Coronary artery (tissue), 2 donors: ENCODE results near the gene RNF144A.
"Not testable (repeated sequence)": the region's sequence is repeated elsewhere in the genome, so short reads cannot be mapped to it uniquely, and the experiment has no call there.

ENCODE experiments used
- DNase-seq: peaks from one replicate; pipeline ENCODE4 v3.0.0-alpha.2; 2017; ENCODE audit warnings: low spot score
- H3K27ac ChIP-seq, 2 donors: fragments of 200-600 bp; sonication (generic); one replicate each; pipeline ENCODE4 v1.5.1; 2016 to 2019
- H3K4me3 ChIP-seq: fragments of 200-600 bp; sonication (generic); 2 replicates; pipeline ENCODE4 v1.5.1; 2016; ENCODE audit warnings: mild to moderate bottlenecking, moderate library complexity
- TF ChIP-seq, protein P1 (sequence below): fragments of 200-600 bp; sonication (generic); IDR thresholded peaks from one replicate; pipeline ENCODE4 v1.5.1; 2019; ENCODE audit warnings: antibody characterized with exemption

The RNF144A gene

DNA sequence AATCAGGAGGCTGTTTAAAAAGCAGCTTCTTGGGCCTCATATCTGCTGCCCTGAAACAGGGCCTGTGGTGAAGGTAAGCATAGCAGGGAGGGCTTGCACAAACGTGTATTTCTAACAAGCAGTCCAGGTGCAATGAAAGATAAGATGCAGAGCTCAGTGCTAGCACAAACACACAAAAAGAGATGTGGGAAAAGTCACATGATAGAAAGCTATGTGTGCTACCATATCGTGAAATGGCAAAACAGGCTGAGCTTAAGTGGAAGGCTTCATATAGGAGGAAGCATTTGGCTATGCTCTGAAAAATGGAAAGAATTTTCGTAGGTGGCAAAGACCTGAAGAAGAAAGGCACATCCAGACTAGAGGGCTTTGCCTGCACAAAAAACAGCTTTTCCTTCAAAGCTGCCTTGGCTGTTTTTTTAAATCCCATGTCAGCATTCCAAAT, 29.4 kb upstream of the RNF144A start:
- DNase-seq: no peak
- no peak overlapping the region for H3K4me3 ChIP-seq
- TF ChIP-seq, protein P1, sequence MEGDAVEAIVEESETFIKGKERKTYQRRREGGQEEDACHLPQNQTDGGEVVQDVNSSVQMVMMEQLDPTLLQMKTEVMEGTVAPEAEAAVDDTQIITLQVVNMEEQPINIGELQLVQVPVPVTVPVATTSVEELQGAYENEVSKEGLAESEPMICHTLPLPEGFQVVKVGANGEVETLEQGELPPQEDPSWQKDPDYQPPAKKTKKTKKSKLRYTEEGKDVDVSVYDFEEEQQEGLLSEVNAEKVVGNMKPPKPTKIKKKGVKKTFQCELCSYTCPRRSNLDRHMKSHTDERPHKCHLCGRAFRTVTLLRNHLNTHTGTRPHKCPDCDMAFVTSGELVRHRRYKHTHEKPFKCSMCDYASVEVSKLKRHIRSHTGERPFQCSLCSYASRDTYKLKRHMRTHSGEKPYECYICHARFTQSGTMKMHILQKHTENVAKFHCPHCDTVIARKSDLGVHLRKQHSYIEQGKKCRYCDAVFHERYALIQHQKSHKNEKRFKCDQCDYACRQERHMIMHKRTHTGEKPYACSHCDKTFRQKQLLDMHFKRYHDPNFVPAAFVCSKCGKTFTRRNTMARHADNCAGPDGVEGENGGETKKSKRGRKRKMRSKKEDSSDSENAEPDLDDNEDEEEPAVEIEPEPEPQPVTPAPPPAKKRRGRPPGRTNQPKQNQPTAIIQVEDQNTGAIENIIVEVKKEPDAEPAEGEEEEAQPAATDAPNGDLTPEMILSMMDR: no peak
- H3K27ac ChIP-seq: no peak overlapping the region

DNA sequence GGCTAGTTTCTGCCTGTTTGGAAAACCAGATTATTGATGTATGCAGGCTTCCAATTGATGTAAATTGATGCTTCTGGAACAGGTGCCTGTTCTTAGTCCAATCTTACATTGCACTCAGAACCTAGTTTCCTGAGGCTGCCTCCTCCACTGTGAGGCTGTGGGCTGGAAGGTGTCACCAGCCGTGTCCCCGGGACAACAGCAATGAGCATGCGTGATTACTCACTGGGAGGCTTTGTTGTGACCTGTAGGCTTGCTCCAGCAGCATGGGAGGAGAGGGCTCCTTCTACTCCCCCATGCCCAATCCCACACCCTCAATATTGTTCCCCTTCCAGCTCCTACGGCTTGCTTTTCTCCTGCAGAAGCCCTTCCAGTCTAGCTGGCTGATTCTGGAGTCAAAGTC, 28.5 kb upstream of the RNF144A start:
- TF ChIP-seq, protein P1: no peak
- Histone ChIP-seq H3K27ac (no peak overlapping the region), H3K4me3 (no peak overlapping the region)
- no peak for DNase-seq

DNA sequence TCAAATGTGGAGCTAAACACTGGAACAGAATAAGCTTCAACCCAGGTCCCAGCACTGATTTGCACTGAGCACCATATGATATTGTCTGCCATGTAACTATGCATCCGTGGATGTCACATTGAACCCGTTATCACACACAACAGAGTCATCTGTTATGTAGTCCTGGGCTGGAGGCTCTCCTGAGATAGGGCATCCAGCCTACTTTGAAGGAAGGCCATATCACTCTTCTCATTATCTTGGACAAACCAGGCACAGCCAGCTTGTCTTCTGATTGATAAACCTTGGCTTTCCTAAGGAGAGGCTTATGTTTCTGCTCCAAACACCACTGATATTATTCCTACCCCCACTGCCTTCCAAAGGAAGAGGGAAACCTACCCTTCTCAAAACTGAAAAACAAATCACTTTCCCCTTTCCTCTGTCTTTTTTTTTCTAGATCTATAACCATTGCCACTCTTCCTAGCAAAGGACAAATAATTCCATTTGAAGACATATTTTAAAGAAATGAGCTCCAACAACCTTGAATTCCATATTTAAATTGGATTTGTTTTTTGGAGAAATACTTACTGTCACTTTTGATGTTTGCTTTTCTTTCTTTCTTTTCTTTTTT, 23.2 kb upstream of the RNF144A start:
- Histone ChIP-seq H3K27ac (no peak overlapping the region), H3K4me3 (no peak overlapping the region)
- no peak for DNase-seq
- TF ChIP-seq, protein P1: no peak

DNA sequence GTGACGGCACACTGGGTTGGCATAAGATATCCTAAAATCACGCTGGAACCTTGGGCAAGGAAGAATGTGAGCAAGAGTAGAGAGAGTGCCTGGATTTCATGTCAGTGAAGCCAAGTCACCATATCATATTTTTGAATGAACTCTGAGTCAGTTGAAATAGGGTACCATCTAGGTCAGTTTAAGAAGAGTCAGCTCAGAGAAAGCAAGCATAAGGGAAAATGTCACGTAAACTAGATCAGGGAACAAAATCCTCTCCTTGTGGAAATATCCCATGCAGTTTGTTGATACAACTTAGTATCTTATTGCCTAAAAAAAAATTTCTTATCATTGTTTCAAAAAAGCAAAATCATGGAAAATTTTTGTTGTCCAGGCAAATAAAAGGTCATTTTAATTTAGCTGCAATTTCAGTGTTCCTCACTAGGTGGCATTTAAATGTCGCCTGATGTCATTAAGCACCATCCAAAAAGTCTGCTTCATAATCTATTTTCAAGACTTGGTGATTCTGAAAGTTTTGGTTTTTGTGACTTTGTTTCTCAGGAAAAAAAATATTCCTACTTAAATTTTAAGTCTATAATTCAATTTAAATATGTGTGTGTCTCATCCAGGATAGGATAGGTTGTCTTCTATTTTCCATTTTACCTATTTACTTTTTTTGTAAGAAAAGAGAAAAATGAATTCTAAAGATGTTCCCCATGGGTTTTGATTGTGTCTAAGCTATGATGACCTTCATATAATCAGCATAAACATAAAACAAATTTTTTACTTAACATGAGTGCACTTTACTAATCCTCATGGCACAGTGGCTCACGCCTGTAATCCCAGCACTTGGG, 20.1 kb upstream of the RNF144A start:
- no peak for DNase-seq
- Histone ChIP-seq H3K4me3 (no peak overlapping the region), H3K27ac (peak overlapping the region; percentile 13 to 71)
- TF ChIP-seq, protein P1: peak; percentile 52

DNA sequence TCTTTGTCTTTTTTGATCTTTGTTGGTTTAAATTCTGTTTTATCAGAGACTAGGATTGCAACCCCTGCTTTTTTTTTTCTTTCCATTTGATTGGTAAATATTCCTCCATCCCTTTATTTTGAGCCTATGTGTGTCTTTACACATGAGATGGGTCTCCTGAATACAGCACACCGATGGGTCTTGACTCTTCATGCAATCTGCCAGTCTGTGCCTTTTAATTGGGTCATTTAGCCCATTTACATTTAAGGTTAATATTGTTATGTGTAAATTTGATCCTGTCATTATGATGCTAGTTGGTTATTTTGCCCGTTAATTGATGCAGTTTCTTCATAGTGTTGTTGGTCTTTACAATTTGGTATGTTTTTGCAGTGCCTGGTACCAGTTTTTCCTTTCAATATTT, 14.6 kb upstream of the RNF144A start:
- H3K4me3 ChIP-seq, DNase-seq, H3K27ac ChIP-seq: not testable (repeated sequence)

DNA sequence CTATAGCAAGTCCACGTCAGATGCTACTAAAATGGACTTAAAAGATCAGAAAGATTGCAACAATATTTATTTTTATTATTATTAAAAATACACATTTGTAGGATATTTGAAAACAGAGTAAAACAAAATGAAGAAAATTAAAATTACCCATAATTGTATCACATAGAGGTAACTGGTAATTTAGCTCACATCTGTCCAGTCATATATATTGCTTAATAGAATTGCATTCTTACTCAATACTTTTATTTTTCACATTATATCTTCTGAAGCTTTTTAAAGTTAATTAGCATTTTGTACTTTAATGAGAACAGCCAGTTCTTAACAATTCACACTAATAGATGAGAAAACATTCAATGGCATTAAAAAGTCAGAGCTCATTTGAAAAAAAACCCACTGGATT, 11.5 kb upstream of the RNF144A start:
- Histone ChIP-seq H3K4me3 (no peak overlapping the region), H3K27ac (no peak overlapping the region)
- no peak for DNase-seq
- TF ChIP-seq, protein P1: no peak

DNA sequence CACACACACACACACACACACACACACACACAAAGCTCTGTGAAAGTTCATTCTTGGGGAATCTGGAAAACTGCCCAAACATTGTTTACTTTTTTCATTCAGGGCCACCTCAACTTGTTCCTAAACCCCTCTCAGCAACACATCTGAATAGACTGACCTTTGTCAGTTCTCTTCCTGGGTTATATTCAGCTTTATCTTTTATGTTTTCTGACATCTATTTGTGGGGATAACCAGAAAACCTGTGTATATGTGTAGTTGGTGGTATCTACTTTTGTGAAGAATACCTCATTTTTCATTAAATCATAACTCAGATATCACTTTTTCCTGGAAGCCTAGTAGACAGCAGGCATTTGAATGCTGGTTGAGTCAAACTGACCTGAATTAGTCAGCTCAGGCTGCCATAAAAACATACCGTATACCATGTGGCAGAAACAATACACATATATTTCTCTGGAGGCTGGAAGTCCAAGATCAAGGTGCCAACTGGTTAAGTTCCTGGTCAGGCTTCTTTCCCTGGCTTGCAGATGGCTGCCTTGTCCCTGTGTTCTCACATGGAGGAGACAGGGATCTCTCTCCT, 11.0 kb upstream of the RNF144A start:
- H3K4me3 ChIP-seq: no peak overlapping the region
- TF ChIP-seq, protein P1: no peak

More for the DNA sequence above, 11.0 kb upstream of the RNF144A start:
- no peak overlapping the region for H3K27ac ChIP-seq
- DNase-seq: no peak
